ENCODE results near the gene CYP27A1.
"Not testable (repeated sequence)": the region's sequence is repeated elsewhere in the genome, so short reads cannot be mapped to it uniquely, and the experiment has no call there.

CYP27A1 gene

GRCh38 chr2:218839888-218840287, 57.9 kb downstream of the CYP27A1 start:
- Histone ChIP-seq H3K4me3 (ENCODE audit: low read depth, low read length, poor library complexity, severe bottlenecking) (no peak overlapping the region), H3K27me3 (ENCODE audit: insufficient read depth, low read length) (no peaks in the 10 kb centered on the region; the same call in 1 of the 2 replicates), H3K9me2 (ENCODE audit: low read depth, low read length) (no peaks in the 10 kb centered on the region), H3K4me1 (ENCODE audit: insufficient read depth, low read length, severe bottlenecking) (no peaks in the 10 kb centered on the region), H3K79me2 (ENCODE audit: insufficient read depth, low read length) (no peaks in the 10 kb centered on the region), H3K9ac (ENCODE audit: low read length) (no peak overlapping the region), H3K9me3 (ENCODE audit: low read length) (no peaks in the 10 kb centered on the region), H3K4me2 (ENCODE audit: low read length) (no peak overlapping the region), H4K20me1 (ENCODE audit: insufficient read depth, low read length) (no peaks in the 10 kb centered on the region), H3F3A (ENCODE audit: insufficient read depth, low read length) (no peaks in the 10 kb centered on the region), H3K27ac (ENCODE audit: low read depth, low read length, poor library complexity, severe bottlenecking) (no peak overlapping the region), H2AFZ (ENCODE audit: low read length) (no peak overlapping the region), H3K36me3 (ENCODE audit: insufficient read depth, low read length) (no peaks in the 10 kb centered on the region)
- TF ChIP-seq CTCF (IDR thresholded peaks at IDR 0.05; ENCODE audit: low read length) (no peak), EZH2 (IDR thresholded peaks at IDR 0.05; ENCODE audit: borderline replicate concordance, low read length) (no peak)

GRCh38 chr2:218844334-218844733, 62.4 kb downstream of the CYP27A1 start:
- H3K27ac ChIP-seq (ENCODE audit: low read depth, low read length, poor library complexity, severe bottlenecking); H3K79me2 ChIP-seq (ENCODE audit: insufficient read depth, low read length); H2AFZ ChIP-seq (ENCODE audit: low read length); H4K20me1 ChIP-seq (ENCODE audit: insufficient read depth, low read length); H3K4me2 ChIP-seq (ENCODE audit: low read length); H3K4me1 ChIP-seq (ENCODE audit: insufficient read depth, low read length, severe bottlenecking); H3K9me3 ChIP-seq (ENCODE audit: low read length); H3K27me3 ChIP-seq (ENCODE audit: insufficient read depth, low read length); H3K9me2 ChIP-seq (ENCODE audit: low read depth, low read length); H3K36me3 ChIP-seq (ENCODE audit: insufficient read depth, low read length); H3K9ac ChIP-seq (ENCODE audit: low read length); H3K4me3 ChIP-seq (ENCODE audit: low read depth, low read length, poor library complexity, severe bottlenecking); H3F3A ChIP-seq (ENCODE audit: insufficient read depth, low read length): not testable (repeated sequence)

GRCh38 chr2:218846963-218847362, 65.0 kb downstream of the CYP27A1 start:
- H2AFZ ChIP-seq (ENCODE audit: low read length); H3K4me3 ChIP-seq (ENCODE audit: low read depth, low read length, poor library complexity, severe bottlenecking); H3K9ac ChIP-seq (ENCODE audit: low read length); H3K27ac ChIP-seq (ENCODE audit: low read depth, low read length, poor library complexity, severe bottlenecking); H3K79me2 ChIP-seq (ENCODE audit: insufficient read depth, low read length); H3K27me3 ChIP-seq (ENCODE audit: insufficient read depth, low read length); H3K4me1 ChIP-seq (ENCODE audit: insufficient read depth, low read length, severe bottlenecking); H3K4me2 ChIP-seq (ENCODE audit: low read length); H3K36me3 ChIP-seq (ENCODE audit: insufficient read depth, low read length); H3F3A ChIP-seq (ENCODE audit: insufficient read depth, low read length); H4K20me1 ChIP-seq (ENCODE audit: insufficient read depth, low read length); H3K9me2 ChIP-seq (ENCODE audit: low read depth, low read length); H3K9me3 ChIP-seq (ENCODE audit: low read length): not testable (repeated sequence)

GRCh38 chr2:218849721-218850120, 67.8 kb downstream of the CYP27A1 start:
- H3K9me2 ChIP-seq (ENCODE audit: low read depth, low read length), result no peaks in the 10 kb centered on the region
- 0 out of 2 replicates have a peak, but pooled peaks cover 4% of the 10 kb centered on the region for H3K27me3 ChIP-seq (ENCODE audit: insufficient read depth, low read length)
- no peaks in the 10 kb centered on the region for H3F3A ChIP-seq (ENCODE audit: insufficient read depth, low read length)
- no peak overlapping the region for H3K27ac ChIP-seq (ENCODE audit: low read depth, low read length, poor library complexity, severe bottlenecking)
- H3K9me3 ChIP-seq (ENCODE audit: low read length), result peaks cover 3% of the 10 kb centered on the region; the same call in 1 of the 2 replicates
- H3K4me2 ChIP-seq (ENCODE audit: low read length), result no peak overlapping the region
- no peak overlapping the region for H3K9ac ChIP-seq (ENCODE audit: low read length)
- no peak for TF ChIP-seq EZH2 (IDR thresholded peaks at IDR 0.05; ENCODE audit: borderline replicate concordance, low read length)
- no peak overlapping the region for H2AFZ ChIP-seq (ENCODE audit: low read length)
- no peaks in the 10 kb centered on the region for H4K20me1 ChIP-seq (ENCODE audit: insufficient read depth, low read length)
- H3K4me3 ChIP-seq (ENCODE audit: low read depth, low read length, poor library complexity, severe bottlenecking), result no peak overlapping the region
- H3K79me2 ChIP-seq (ENCODE audit: insufficient read depth, low read length), result no peaks in the 10 kb centered on the region
- no peaks in the 10 kb centered on the region for H3K4me1 ChIP-seq (ENCODE audit: insufficient read depth, low read length, severe bottlenecking)
- H3K36me3 ChIP-seq (ENCODE audit: insufficient read depth, low read length), result no peaks in the 10 kb centered on the region

- no peaks in the 10 kb centered on the region for H3F3A ChIP-seq (ENCODE audit: insufficient read depth, low read length)
- peaks cover 13% of the 10 kb centered on the region; the same call in 1 of the 2 replicates for H3K27me3 ChIP-seq (ENCODE audit: insufficient read depth, low read length)
Measured at GRCh38 chr2:218850796-218851195, 68.8 kb downstream of the CYP27A1 start.

More at GRCh38 chr2:218850796-218851195, 68.8 kb downstream of the CYP27A1 start:
- H3K4me1 ChIP-seq (ENCODE audit: insufficient read depth, low read length, severe bottlenecking), result no peaks in the 10 kb centered on the region
- H4K20me1 ChIP-seq (ENCODE audit: insufficient read depth, low read length), result no peaks in the 10 kb centered on the region
- no peaks in the 10 kb centered on the region for H3K9me3 ChIP-seq (ENCODE audit: low read length)
- no peak overlapping the region for H3K9ac ChIP-seq (ENCODE audit: low read length)
- no peak overlapping the region for H3K4me2 ChIP-seq (ENCODE audit: low read length)
- H2AFZ ChIP-seq (ENCODE audit: low read length), result no peak overlapping the region
- H3K9me2 ChIP-seq (ENCODE audit: low read depth, low read length), result no peaks in the 10 kb centered on the region
- H3K36me3 ChIP-seq (ENCODE audit: insufficient read depth, low read length), result no peaks in the 10 kb centered on the region
- no peak for TF ChIP-seq CTCF (IDR thresholded peaks at IDR 0.05; ENCODE audit: low read length)
- no peak for TF ChIP-seq EZH2 (IDR thresholded peaks at IDR 0.05; ENCODE audit: borderline replicate concordance, low read length)
- no peak overlapping the region for H3K27ac ChIP-seq (ENCODE audit: low read depth, low read length, poor library complexity, severe bottlenecking)
- H3K79me2 ChIP-seq (ENCODE audit: insufficient read depth, low read length), result no peaks in the 10 kb centered on the region
- no peak overlapping the region for H3K4me3 ChIP-seq (ENCODE audit: low read depth, low read length, poor library complexity, severe bottlenecking)
